Cardiac fibroblast (primary cell): ENCODE measurements around the gene PDE4D.
A peak's percentile ranks its signal among the peaks of the same experiment; 100 is the strongest.

Experiments used
- DNase-seq, 2 donors: peaks; one replicate each; pipeline versions ENCODE4 v3.0.0 to v3.0.0-alpha.2; 2010; ENCODE audit warnings: low read depth in 2 of 2
- H3K4me3 ChIP-seq, 2 donors: replicated peaks in 1 of 2; 1 replicate in 1 of 2; 2 replicates in 1 of 2; pipeline ENCODE4 v1.5.1; 2011; ENCODE audit warnings: low read depth in 2 of 2, low read length in 2 of 2, mild to moderate bottlenecking in 2 of 2, moderate library complexity in 1 of 2
- TF ChIP-seq, protein P1 (sequence below): IDR thresholded peaks from one replicate; pipeline ENCODE4 v1.5.1; 2011; ENCODE audit warnings: low read depth, mild to moderate bottlenecking, low read length, inconsistent platforms

The PDE4D gene

DNA sequence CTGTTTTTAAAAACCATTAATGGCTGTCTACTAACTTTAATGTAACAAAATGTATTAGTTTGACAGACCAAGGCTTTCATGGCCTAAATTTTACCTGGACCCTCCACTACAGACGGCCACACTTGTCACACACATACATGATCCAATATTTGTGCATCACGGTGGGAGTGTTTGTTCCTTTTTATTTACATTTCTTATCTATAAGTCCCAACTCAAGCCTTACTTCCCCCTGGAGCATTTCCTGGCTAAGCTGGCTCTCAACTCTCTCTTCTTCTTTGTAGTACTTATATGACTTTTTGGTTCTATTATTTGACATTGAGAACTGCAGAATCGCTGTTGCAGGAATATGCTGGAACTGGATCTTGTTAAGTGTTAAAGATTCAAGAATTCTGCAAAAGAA, 776.2 kb downstream of the PDE4D start:
- TF ChIP-seq, protein P1, sequence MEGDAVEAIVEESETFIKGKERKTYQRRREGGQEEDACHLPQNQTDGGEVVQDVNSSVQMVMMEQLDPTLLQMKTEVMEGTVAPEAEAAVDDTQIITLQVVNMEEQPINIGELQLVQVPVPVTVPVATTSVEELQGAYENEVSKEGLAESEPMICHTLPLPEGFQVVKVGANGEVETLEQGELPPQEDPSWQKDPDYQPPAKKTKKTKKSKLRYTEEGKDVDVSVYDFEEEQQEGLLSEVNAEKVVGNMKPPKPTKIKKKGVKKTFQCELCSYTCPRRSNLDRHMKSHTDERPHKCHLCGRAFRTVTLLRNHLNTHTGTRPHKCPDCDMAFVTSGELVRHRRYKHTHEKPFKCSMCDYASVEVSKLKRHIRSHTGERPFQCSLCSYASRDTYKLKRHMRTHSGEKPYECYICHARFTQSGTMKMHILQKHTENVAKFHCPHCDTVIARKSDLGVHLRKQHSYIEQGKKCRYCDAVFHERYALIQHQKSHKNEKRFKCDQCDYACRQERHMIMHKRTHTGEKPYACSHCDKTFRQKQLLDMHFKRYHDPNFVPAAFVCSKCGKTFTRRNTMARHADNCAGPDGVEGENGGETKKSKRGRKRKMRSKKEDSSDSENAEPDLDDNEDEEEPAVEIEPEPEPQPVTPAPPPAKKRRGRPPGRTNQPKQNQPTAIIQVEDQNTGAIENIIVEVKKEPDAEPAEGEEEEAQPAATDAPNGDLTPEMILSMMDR = no peak
- H3K4me3 ChIP-seq = no peak overlapping the region
- no peak for DNase-seq

DNA sequence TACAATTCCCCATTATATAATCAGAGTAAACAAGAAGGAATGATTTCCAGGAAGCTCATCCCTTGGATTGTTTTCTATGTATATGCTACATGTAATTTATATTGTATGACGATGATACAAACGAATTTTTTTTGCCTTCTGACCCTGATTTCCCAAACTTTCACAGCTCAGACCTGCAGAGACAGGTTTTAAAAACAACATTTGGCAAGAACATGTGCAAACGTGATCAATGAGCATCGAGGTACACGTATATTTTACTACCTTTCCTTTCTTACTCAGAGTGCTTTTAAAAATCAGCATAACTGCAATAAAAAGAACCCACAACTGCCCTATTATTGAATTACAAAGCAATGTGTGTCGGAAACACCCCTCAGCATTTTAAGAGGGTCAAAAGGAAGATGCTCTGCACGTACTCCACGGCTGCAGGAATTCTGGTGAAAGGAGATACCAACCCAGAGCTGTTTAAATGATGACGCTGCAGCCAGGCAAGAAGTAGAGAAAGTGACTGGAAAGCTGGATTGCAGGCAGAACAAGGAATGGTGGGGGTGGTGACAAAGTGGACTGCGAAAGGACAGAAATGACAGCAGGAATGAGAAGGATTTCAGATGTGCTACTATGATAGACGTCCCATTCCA, 777.2 kb downstream of the PDE4D start:
- no peak overlapping the region for H3K4me3 ChIP-seq
- DNase-seq = peak in 1 of 2 donors; percentile 34
- TF ChIP-seq, protein P1 = no peak

DNA sequence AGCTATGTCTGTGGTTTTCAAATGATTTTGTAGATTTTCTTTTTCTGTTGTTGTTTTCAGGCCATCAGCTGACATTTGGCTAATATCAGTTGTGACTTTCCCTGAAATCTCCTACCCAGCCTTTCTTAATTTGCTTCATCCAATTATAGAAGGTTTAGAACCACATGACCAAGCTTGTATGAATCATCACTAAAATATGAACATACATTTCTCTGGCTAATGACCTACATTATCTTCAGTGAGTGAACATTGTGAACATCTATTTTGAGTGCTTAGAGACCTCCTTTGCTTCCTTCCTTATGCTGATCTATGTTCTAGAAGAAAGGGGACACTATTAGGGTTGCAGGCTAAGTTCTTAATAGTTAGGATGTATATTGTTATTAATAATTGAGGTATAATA, 778.2 kb downstream of the PDE4D start:
- TF ChIP-seq, protein P1 = no peak
- DNase-seq = peak; percentile 46 to 50
- H3K4me3 ChIP-seq = no peak overlapping the region

DNA sequence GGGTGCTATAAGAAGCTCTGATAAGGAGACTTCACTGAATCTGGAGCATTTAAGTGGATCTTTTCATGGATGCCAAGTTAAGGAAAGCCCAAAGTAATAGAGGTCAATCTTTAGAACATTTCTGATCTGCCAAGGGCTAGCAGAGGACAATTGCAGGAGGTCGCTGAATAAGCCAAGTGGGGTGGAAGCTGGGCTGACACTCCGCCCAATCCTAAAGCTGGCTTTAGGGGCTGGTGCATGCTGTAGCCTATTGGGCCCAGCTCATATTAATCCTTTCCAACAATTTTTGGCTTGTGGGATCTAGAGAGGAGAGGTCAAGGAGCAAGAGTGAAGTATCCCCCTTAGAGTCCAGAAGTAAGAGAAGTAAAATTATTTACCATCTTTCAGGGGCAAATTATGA, 784.1 kb downstream of the PDE4D start:
- no peak for DNase-seq
- TF ChIP-seq, protein P1 = no peak
- H3K4me3 ChIP-seq = no peak overlapping the region

DNA sequence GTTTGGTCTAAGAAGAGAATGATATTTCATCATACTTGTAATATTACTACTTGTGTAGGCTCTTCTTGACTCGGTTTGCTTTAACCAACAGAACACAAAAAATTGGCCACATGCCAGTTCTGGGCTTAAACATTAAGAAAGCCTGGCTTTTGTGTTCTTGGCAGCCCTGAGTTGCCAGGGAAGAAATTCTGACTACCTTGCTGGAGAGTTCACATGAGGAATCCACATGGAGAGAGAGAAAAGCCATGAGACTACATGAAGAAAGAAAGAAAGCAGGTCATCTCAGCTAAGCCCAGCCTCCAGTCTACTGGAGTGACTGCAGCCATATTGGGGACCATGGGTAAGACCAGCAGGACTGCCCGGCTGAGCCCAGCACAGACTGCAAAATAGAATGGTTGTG, 785.8 kb downstream of the PDE4D start:
- no peak overlapping the region for H3K4me3 ChIP-seq
- peak; percentile 65 to 71 for DNase-seq
- TF ChIP-seq, protein P1 = no peak

DNA sequence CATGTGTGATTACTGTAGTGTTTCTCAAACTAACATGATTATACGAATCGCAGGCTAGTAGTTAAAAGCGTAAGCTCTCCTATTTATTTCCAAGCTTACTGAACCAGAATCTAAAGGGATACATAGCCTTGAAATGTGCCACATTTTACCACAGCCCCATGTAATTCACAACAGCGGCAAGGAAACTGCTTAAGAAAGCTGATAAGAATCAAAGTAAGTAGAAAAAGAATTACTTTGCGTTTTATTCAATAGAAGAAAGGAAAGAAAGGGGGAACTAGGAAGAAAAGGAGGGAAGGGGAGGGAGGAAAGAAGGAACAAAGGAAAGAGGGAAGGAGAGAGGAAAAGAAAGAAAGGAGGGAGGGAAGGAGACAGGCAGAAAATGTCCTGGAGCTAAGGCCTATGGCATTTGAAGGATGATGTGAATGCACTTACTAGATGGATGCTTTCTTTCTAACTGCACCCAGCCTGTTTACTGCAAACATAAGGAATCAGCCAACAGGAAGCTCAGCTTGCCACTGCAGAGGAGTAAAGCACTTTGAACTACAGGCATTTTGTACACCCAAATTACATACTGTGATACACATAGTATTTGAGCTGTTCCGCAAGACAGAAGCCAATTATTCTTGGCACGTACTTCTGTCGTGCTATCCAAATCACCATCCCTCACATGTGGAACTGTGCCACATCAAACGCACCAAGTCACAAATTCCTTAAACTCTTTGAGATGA, 789.0 kb downstream of the PDE4D start:
- TF ChIP-seq, protein P1 = no peak
- DNase-seq = peak; percentile 26 to 39
- H3K4me3 ChIP-seq = no peak overlapping the region
